GM21723 (cell line): ENCODE measurements around the gene OSBPL8.

Source experiments
- ATAC-seq: cut with Tn5 transposase; IDR thresholded peaks from one replicate; pipeline ENCODE4 v1.9.1; 2021; ENCODE audit warnings: mild to moderate bottlenecking, moderate library complexity; ENCODE audit not compliant: unreplicated experiment

OSBPL8 gene

GRCh38 chr12:76317976-76318375 is 241.6 kb downstream of the OSBPL8 start:
- ATAC-seq = no peak

- no peak for ATAC-seq
Measured at GRCh38 chr12:76316468-76316867, 243.1 kb downstream of the OSBPL8 start.

- no peak for ATAC-seq
Measured at GRCh38 chr12:76313299-76313698, 246.3 kb downstream of the OSBPL8 start.

GRCh38 chr12:76312315-76312714 is 247.3 kb downstream of the OSBPL8 start:
- no peak for ATAC-seq

GRCh38 chr12:76311796-76312195 is 247.8 kb downstream of the OSBPL8 start:
- no peak for ATAC-seq

- ATAC-seq = no peak
Measured at GRCh38 chr12:76310110-76310509, 249.5 kb downstream of the OSBPL8 start.

- ATAC-seq = no peak
Measured at GRCh38 chr12:76308866-76309265, 250.7 kb downstream of the OSBPL8 start.

- ATAC-seq = no peak
Measured at GRCh38 chr12:76307083-76307482, 252.5 kb downstream of the OSBPL8 start.

GRCh38 chr12:76303989-76304460 is 255.5 kb downstream of the OSBPL8 start:
- no peak for ATAC-seq

GRCh38 chr12:76303365-76303764 is 256.2 kb downstream of the OSBPL8 start:
- no peak for ATAC-seq
